ENCODE measurements around the gene GCHFR.

The GCHFR gene

DNA sequence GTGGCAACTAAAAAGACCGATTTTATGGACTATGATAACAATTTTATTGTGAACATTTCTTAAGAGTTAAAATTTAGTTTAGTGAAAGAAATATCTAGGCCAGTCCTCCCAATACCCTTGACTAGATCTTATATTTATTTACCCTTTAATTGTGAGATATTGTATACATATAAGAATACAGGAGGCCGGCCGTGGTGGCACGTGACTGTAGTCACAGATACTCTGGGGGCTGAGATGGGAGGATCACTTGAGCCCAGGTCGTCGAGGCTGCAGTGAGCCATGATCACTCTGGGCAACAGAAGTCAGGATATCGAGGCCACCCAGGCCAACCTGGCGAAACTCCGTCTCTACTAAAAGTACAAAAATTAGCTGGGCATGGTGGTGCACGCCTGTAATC is 8.1 kb upstream of the GCHFR start:
- DNase-seq, result no peak

DNA sequence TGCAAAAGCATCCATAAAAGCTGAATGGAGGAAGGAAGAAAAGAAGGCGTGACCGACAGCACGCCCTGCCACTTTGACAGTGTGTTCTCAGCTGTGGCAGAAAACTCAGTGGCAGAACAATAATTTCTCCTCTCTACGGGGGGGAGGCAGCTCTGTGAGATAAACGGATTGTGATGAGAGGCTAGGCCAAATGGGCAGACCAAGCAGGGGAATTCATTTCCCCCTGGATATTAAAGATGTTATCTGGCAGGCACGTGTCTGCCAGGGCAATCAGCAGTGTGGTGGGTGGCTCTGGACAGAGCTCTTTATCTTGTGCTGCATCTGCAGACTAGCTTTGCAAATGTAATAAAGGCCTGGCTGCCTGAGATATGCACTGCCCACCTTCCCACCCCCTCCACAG is 6.9 kb upstream of the GCHFR start:
- DNase-seq, result no peak

DNA sequence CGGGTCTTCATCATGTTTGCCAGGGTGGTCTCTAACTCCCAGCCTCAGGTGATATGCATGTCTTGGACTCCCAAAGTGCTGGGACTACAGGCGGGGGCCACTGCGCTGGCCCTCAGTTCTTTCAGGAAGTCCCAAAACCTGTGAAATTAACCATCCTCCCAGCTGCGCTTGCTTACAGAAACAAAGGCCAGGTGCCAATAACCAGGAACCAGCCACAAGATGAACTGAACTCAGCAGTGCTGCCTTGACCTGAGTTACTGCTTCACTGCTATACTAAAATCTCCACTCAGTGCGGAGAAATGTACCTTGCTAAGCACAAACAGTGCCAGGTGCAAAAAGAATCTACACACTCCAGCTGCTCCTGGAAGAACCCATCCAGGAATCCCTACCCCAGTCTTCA is 3.9 kb upstream of the GCHFR start:
- DNase-seq, result no peak

DNA sequence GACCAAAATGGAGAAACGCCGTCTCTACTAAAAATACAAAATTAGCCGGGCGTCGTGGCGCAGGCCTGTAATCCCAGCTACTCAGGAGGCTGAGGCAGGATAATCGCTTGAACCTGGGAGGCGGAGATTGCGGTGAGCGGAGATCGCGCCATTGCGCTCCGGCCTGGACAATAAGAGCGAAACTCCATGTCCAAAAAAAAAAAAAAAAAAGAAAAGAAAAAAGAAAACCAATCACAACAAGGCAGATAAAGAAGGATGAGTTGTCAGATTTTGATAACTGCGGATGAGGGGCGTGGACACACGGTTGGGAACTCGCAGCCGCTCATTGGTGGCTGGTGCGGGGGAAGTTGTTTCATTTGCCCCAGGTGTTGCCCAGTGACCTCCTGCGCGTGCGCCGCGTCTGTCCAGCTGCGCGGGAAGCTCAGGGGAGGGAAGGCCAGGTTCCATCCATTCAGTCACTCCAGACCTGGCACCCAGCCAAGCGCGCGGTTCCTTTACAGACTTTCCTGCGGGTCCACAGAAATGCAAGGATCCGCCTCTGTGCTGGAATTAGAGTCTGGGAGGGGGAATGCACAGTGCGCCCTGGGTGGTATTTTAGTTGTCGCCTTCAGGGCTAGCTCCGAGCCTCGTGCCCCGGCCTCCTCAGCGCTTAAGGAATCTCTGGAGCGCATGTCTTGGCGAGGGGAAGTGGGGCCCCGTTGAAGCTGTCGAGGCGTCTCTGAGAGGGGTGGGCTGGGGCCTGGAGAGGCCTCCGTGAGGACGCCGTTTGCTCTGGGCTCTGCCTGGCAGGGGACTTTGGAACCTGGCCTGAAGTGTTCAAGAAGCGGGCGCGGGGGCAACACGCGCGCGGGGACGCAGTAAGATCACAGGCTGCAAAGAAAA is 708 bp upstream of the GCHFR start:
- DNase-seq, result peak; percentile 45

DNA sequence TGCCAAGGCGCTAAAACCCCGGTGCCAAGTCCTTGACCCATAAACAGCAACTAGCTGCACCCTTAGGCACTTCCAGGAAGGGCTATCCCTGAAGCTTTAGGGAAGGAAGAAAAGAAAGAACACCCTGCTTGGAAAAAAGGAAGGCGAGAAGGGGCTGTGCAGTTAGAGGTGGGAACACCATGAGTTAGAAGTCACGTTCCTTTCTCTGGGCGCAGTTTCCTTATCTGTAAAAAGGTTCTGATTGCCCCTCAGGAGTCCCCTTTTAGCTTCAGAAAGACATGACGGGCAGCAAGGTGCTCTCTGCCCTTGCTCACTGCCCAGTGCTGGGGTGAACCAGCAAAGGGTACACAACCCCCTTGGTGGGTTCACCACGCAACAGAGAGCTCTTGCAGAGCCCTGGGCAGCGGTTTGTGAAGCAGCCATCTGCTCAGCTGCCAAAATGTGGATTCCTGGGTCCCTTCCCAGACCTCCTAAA is 798 bp downstream of the GCHFR start:
- no peak for DNase-seq

DNA sequence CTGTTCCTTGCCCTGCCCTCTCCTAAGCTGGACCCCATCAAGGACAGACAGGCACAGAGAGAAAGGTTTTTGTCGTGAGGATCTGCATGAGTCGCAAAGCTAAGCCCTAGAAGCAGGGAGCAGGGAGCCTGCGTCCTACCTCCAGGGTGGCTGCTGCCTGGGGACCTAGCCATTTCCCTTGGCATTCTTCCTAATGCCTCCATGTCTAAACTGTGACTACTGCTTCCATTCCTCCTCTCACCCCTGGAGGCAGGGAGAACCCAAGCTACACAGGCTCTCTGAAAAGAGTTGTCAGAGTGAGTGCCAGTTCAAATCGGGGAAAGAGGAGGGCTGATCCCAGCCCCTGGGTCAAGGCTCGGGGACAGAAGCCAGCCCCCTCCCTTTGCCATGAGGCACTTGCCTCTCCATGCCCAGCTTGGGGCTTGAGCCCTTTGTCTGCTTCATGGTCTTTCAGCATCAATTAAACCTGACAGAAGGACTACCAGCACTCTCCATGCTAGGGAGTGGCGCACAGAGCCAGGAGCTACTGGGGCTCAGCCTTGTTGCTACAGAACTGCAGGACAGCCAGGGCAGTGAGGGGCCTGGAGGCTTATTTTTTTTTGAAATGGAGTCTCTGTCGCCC is 2.4 kb downstream of the GCHFR start:
- DNase-seq, result no peak

DNA sequence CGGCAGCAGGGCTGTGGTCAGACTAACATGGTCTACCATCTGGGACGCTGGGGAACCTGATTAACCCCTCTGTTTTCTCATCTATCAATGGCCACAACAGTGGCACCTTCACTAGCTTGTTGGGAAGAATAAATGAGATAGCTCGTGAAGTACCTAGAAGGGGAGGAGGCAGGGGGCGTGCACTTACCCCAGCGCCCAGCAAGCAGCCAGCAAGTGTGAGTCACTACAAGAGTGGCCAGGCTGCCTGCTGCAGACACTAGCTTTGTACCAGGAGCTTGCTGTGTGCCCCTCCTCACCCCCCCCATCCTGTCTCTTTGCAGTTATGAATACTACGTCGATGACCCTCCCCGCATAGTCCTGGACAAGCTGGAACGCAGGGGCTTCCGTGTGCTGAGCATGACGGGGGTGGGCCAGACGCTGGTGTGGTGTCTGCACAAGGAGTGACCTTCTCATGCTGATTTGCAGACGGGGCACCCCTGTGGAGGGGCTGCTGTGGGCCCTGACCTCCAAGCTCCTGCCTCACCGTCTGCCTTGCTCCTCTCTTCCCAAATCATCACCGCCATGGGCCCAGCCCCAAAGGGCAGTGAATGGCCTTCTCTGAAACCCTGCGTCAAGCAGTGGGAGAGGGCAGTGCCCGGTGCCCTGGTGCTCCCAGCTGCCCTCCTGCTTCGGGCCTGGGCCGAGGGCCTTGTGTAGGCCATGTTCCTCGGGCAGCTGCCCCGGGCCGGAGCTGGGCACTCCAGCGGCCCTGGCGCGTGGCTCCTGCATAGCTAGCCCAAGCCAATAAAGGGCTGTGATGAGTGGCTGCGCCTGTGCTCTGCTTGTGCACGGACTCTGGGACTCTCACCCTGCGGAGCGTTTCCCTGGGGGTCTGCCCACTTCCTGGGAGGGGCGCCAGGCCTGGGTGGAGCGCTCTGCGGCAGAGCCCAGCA is 3.3 kb downstream of the GCHFR start:
- DNase-seq, result no peak

DNA sequence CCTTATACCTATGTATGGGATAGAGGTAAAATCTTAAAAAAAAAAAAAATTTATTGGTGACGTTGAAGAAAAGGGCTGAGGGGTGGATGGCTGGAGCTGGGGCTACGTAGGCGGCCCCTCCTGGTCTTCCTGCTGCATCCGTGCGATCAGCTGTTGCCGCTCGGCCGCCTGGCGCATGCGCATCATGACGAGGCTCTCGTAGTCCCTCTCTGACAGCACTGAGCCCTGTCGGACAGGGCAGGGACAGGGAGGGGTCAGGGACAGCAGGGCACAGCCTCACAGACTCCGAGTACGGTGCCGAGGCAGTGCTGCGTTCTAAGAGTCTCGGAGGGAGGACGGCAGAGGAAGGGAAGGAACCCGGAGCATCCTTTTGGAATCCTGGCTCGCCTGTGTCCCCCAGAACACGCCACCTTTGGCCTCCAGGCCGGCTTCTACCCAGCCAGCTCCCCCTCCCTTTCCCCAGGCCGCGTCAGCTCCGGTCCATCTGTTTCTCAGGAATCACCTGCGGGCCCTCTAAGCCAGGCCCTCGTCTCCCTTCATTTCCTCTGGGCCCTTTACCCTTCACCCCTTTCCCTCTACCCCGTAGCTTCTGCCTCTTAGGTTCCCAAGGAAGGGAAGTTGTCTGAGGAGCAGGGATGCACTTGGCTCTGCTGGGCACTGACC is 4.1 kb downstream of the GCHFR start:
- no peak for DNase-seq

DNA sequence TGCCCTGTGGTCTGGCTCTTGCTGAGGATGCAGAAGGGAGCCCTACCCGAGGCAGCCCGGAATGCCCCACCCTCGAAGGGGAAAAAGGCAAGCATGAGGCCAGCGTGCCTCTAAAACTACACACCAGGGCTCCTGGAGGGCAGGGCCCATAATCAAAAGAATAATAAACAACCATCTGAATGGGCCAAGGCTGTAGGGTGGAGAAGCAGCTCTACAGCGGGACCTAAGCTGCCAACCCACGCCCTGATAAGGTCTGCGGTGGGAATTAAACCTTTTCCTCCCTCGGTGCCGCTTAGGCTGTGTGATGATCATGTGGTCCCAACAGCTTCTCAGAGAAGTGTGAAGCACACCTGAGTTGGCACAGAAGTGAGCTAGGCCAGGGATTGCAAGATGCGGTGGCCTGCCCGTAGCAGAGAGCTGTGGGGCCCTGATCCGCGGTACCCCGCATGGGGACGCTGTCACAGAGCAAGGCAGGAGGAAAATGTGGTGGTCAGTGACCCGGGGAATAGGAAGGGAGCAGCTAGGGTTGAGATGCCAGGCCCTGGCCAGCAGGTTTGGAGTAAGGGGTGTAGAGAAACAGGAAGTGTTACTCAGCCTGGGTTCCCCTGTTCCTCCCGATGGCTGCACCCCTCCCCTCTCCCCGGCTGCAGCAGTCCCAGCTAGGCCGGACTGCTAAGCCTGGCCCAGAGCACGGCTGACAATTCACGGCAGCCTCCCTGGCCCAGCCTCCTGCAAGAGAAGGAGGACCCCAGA is 4.8 kb downstream of the GCHFR start:
- DNase-seq, result no peak

DNA sequence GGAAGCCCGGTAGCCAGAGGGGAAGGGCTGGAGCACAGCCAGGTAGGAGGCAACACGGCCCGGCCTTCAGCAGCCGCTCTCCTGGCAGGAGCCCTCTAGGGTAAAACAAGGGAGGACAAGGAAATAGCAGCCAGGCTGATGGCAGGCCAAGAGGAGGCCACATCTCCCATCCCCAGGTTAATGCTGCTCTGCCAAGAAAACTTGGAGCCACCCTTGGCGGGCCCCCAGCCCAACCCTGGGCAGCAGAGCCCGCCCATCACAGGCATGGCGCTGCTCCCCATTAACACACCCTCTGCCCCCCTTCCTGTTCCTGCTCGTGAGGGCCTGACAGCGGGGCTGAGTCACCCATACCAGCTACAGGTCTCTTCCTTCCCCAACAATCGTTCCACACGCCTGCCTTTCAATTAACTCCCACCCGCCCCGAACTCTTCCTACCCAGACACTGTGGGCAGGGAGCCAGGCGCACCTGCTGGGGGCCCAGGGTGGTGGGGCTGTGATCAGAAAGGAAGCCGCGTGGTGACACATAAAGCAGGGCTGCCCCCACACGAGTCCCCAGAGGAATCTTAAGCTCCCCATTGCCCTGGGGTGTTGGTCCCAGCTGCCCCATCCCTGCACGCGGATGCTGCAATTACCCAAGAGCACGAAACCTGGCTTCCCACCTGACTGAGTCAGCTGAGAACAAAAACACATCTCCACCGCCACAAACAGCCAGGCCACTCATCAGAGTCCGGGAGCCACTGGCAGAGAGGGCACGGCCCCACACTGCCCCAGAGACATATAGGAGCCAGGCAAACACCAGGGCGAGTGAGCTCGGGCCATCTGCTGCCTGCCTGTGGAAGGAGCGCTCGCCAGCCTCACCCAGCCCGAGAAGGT is 5.6 kb downstream of the GCHFR start, which contains the start of gene C15orf62:
Gene C15orf62, plus strand, starts transcription at position 707 of the 873 bp plus-strand sequence. CDS start 516 bp downstream, outside the sequence.
- DNase-seq, result peak; percentile 32

DNA sequence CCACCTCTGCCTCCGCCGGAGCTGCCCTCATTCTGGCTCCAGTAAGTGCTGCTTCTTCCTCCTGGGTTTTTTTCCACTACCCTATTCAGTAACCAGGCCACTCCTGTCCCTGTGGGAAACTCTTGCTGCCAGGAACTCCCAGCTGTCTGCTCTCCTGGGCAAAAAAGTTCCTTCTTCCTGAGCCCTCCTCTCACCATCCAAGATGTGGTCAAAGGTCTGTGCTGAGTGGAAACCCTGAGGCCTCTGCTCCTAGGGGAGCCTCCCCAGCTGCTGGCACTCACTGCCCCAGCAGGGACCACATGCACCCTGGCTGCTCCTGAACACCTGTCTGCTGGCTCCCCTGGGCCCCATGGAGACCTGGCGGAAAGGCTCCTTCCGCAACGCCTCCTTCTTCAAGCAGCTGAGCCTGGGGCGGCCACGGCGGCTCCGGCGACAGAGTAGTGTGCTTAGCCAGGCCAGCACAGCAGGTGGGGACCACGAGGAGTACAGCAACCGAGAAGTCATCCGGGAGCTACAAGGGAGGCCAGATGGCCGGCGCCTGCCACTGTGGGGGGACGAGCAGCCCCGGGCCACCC is 6.4 kb downstream of the GCHFR start:
- DNase-seq, result no peak

DNA sequence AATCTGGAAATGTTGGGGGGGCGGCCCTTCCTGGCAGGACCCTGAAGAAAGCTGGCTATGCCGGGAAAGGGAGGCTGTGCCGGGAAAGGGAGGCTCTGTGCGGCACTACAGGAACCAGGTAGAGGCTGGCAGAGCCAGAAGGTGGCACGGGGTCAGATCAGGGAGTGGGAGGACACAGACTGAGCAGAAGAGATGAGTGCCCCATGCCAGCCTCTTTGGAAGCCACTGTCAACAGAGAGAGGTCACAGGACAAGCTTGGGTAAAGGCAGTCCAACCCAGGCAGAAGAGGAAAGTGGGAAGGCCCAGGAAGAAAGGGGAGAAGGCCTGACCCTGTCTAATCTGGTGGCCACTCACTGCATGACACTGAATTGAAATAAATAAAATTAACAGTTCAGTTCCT is 7.4 kb downstream of the GCHFR start:
- DNase-seq, result no peak

DNA sequence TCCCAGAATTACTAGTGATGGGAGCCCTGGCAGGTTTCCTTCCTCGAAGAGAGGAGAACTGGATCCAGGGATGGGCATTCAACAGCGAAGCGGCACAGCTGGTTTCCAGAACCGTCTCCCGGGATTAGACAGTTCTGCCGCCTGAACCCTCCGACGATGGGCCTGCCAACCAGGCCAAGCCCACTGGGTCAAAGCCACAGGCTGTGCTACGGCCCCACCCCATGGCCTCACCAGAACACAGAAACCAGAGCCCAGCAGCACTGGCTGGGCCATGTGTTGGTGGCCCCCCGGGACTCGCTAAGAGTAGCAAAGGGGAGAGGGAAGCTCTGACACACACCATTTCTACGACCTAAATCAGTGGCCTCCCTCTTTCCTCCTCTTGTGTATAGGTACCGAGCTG is 8.1 kb downstream of the GCHFR start:
- no peak for DNase-seq

DNA sequence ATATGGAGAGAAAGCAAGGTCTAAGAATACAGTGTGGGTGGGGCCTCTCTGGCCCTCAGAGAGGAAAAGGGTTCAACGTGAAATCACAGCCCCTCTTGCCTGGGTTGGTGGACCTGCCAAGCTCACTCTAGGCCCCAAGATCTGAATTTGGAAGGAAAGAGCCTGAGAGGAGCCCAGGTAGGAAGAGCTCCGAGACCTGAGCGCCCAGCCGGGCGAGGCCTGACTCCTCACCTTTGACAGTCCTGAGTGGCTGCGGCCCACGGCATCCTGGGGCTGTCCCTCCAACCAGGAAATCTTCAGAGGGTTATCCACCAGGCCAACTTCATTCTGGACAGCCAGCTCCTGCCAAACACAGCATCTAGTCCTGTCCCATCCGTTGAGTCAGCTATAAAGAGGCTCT is 9.6 kb downstream of the GCHFR start:
- DNase-seq, result no peak

DNA sequence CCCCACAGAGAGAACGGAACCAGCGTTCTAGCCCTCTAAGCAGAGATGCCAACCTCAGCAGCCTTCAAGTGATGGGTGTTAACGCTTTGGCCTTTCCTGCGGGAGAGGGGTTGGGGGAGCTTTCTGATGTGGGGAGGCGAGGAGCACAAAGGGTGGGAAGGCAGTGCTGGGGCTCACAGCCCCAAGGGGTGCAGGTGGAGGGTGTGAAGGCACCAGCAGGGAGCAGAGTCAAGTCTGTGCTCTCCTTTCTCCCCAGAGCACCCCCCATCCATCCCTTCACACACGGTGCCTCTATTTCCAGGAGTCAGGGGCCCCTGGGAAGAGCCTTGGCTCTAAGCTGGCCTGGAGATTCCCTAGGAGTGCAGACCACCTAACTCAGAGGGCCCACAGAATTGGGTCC is 10.0 kb downstream of the GCHFR start:
- DNase-seq, result no peak

DNA sequence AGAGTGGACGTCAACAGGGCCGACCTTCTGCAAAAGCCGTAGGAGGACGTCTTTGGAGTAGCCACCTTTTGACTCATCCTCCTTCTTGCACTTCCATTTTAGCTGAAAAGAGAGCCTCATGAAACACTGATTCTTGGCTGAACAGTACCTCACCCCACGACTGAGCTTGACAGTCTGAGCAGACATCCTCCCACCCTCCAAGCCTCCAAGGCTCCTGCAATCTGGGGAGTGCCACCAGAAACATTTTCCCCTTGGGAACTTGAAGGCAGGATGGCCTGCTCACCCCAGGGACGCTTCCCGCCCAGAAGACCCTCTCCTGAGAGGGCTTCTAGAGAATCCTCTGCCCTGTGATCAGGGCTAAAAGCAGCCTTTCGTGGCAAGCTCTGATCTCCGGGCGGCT is 11.1 kb downstream of the GCHFR start:
- no peak for DNase-seq

DNA sequence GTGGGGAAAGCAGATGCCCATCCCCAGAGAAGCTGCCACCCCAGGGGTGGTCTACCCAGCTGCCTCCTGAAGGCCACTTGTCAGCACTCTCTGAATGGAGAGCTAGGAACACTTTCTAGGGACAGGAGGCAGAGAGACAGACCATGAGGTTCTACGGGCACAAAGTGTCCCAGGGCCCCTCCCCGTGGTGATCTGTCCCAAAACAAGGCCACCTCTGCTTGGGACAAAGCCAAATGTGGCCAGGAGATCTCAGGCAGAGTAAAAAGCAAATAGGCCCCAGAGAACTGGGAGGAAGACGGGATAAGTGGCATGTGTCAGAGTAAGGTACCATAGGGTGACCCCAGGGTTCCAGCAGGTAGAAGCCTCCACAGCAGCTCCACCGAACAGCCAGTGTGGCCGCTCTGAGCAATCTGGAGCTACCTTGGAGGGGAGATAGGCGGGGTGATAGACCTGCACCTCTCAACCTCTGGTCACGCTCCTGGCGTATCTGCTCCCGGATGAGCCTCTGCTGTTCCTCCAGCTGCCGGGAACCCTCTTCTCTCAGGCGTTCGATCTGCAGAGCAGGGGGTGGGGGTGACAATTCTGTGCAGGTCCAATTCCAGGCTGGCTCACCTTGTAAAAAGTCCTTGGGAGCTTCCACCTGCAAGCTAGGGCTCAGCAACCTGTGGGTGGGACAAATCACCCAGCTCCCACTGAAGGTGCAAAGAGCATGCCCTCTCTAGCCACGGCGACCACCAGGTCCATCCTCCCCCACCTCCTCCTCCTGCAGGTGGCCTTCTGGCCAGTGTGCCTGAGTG is 12.1 kb downstream of the GCHFR start:
- no peak for DNase-seq

DNA sequence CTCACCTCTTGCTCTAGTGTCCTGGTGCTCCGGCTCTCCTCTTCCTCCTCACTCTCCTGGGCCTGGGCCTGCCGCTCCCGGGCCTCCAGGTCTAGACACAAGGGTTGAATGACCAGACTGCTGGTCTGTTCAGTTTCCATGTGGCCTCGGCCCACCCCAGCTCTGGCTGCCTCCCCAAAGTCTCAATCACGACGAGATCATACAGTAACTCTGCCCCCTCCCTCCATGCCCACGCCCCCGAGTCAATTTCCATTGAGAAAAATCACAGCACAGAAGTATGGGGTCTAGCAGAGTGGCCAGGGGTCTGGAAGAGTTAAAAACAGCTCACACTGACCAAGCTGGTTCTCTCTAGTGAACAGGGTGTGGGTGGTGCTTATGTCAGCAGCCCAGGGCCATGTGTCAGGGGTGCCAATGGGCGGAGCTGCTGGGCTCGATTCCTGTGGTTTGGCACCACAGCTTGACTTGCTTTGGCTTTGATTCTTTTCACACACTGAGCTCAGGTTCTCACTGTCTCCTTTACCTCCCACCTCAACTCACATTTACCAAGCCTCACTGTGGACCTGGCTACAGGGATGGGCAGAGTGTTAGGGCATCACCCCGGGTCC is 12.8 kb downstream of the GCHFR start:
- DNase-seq, result peak; percentile 61

DNA sequence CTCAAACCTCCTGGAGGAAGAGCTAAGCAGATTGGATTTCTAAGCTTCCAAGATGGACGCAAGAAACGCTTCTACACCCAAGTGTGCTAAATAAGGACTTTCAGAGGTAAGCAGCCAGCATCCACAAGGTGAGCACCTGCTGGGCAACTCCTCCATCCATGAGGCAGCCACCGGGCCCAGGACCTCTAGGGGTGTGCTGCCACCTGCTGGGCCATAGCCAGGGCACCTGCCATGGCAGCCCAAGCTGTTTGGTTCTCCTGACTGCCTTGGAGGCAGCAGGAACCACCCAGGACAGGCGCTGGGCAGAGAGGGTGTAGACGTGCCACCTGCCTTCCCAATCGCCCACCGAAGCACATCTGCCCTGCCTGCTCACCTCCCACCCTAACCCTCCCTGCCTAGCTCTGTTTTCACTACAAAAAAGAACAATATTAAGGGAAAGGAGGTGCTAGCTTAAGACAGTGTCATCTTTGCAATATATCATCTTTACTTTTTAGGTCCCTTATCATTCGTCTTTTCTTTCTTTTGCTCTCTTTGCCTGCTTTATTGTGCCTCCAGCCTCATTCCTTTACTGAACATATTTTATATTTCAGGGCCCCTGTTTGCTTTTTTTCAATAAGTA is 18.9 kb downstream of the GCHFR start:
- peak; percentile 80 for DNase-seq

All from activated CD4-positive, alpha-beta T cell treated with anti-CD3 and anti-CD28 coated beads, Interleukin-10, Interleukin-2, amounts not matched to agents 100 ng/mL and 50 ng/mL, durations not matched to agents 16 hours and 8 hours (primary cell).